Activated naive CD4-positive, alpha-beta T cell treated with anti-CD3 and anti-CD28 coated beads, Interleukin-2, amount 50 U/mL, for 16 hours (primary cell): ENCODE measurements around the gene OR10T2.
"Not testable (repeated sequence)": the region's sequence is repeated elsewhere in the genome, so short reads cannot be mapped to it uniquely, and the experiment has no call there.

Experiments used
- DNase-seq: peaks from one replicate; pipeline ENCODE4 v3.0.0-alpha.2; 2020

OR10T2 gene

GRCh38 chr1:158398818-158399514 is at the start of gene OR10T2:
Gene OR10T2, minus strand, starts transcription at chr1:158399466. Its CDS starts 0 bp downstream, at chr1:158399466.
- no peak for DNase-seq

- no peak for DNase-seq
Measured at GRCh38 chr1:158445376-158445775, 46.1 kb upstream of the OR10T2 start.

GRCh38 chr1:158434741-158435140 is 35.5 kb upstream of the OR10T2 start:
- no peak for DNase-seq

- DNase-seq, result not testable (repeated sequence)
Measured at GRCh38 chr1:158430163-158430562, 30.9 kb upstream of the OR10T2 start.

GRCh38 chr1:158426137-158426536 is 26.9 kb upstream of the OR10T2 start, which contains the start of gene OR10K2:
Gene OR10K2, minus strand, starts transcription at chr1:158426237. Its CDS starts 5,371 bp downstream, at chr1:158420866.
- no peak for DNase-seq

- DNase-seq, result no peak
Measured at GRCh38 chr1:158425027-158425426, 25.8 kb upstream of the OR10T2 start.

GRCh38 chr1:158422212-158422611 is 22.9 kb upstream of the OR10T2 start:
- no peak for DNase-seq

- DNase-seq, result no peak
Measured at GRCh38 chr1:158417586-158417985, 18.3 kb upstream of the OR10T2 start.

GRCh38 chr1:158414651-158415345 is 15.5 kb upstream of the OR10T2 start:
- DNase-seq, result no peak

- no peak for DNase-seq
Measured at GRCh38 chr1:158407092-158407491, 7.8 kb upstream of the OR10T2 start.

- no peak for DNase-seq
Measured at GRCh38 chr1:158400871-158401270, 1.6 kb upstream of the OR10T2 start.

- DNase-seq, result no peak
Measured at GRCh38 chr1:158396646-158397045, 2.6 kb downstream of the OR10T2 start.

GRCh38 chr1:158393476-158393875 is 5.8 kb downstream of the OR10T2 start:
- no peak for DNase-seq

- no peak for DNase-seq
Measured at GRCh38 chr1:158391099-158391498, 8.2 kb downstream of the OR10T2 start.

GRCh38 chr1:158390331-158390730 is 8.9 kb downstream of the OR10T2 start:
- DNase-seq, result no peak

- no peak for DNase-seq
Measured at GRCh38 chr1:158374860-158375259, 24.4 kb downstream of the OR10T2 start.

- DNase-seq, result not testable (repeated sequence)
Measured at GRCh38 chr1:158374101-158374500, 25.2 kb downstream of the OR10T2 start.

GRCh38 chr1:158371188-158371953 is 27.9 kb downstream of the OR10T2 start:
- DNase-seq, result no peak

- no peak for DNase-seq
Measured at GRCh38 chr1:158366783-158367182, 32.5 kb downstream of the OR10T2 start.

- DNase-seq, result no peak
Measured at GRCh38 chr1:158362941-158363340, 36.3 kb downstream of the OR10T2 start.

GRCh38 chr1:158362482-158362881 is 36.8 kb downstream of the OR10T2 start:
- DNase-seq, result no peak

- no peak for DNase-seq
Measured at GRCh38 chr1:158357441-158357840, 41.8 kb downstream of the OR10T2 start.

GRCh38 chr1:158356616-158357015 is 42.6 kb downstream of the OR10T2 start:
- DNase-seq, result no peak
